WERI-Rb-1 (cell line): ENCODE measurements around the gene WHRN.

ENCODE experiments used
- DNase-seq: peaks from one replicate; pipeline ENCODE4 v3.0.0-alpha.2; 2020
- H3K27ac ChIP-seq: fragments of 250-450 bp; sonication (Bioruptor Pico); 2 replicates; pipeline ENCODE4 v1.5.1; 2020; ENCODE audit warnings: mild to moderate bottlenecking, moderate library complexity
- H3K27me3 ChIP-seq: fragments of 250-450 bp; sonication (Bioruptor Pico); 2 replicates; pipeline ENCODE4 v1.5.1; 2021; ENCODE audit warnings: mild to moderate bottlenecking, low read depth, moderate library complexity; ENCODE audit not compliant: insufficient read depth, severe bottlenecking
- H3K36me3 ChIP-seq: fragments of 250-450 bp; sonication (Bioruptor Pico); 2 replicates; pipeline ENCODE4 v1.5.1; 2020; ENCODE audit warnings: mild to moderate bottlenecking, moderate library complexity
- H3K4me3 ChIP-seq: 2 replicates; pipeline ENCODE4 v1.5.1; 2011; ENCODE audit warnings: low read depth, mild to moderate bottlenecking, control low read depth, low read length
- H3K9me3 ChIP-seq: fragments of 250-450 bp; sonication (Bioruptor Pico); 2 replicates; pipeline ENCODE4 v1.5.1; 2021; ENCODE audit warnings: mild to moderate bottlenecking, moderate library complexity; ENCODE audit not compliant: severe bottlenecking
- CTCF ChIP-seq: IDR thresholded peaks from 2 replicates; pipeline ENCODE4 v1.5.1; 2011; ENCODE audit warnings: low read depth, mild to moderate bottlenecking, control low read depth, inconsistent platforms, low read length

The WHRN gene

GRCh38 chr9:114499528-114499927 is 5.7 kb downstream of the WHRN start:
- TF ChIP-seq CTCF, result no peak
- Histone ChIP-seq H3K9me3 (no peaks in the 10 kb centered on the region), H3K27ac (peak overlapping the region; percentile 50; the same call in 1 of the 2 replicates), H3K36me3 (no peaks in the 10 kb centered on the region), H3K27me3 (no peaks in the 10 kb centered on the region), H3K4me3 (peak overlapping the region; percentile 23)
- peak; percentile 96 for DNase-seq

- Histone ChIP-seq H3K27me3 (no peaks in the 10 kb centered on the region), H3K4me3 (no peak overlapping the region), H3K36me3 (no peaks in the 10 kb centered on the region), H3K9me3 (no peaks in the 10 kb centered on the region), H3K27ac (no peak overlapping the region)
- DNase-seq, result no peak
- TF ChIP-seq CTCF, result no peak
These were observed 7.4 kb downstream of the WHRN start for GRCh38 chr9:114497727-114498382.

DNA sequence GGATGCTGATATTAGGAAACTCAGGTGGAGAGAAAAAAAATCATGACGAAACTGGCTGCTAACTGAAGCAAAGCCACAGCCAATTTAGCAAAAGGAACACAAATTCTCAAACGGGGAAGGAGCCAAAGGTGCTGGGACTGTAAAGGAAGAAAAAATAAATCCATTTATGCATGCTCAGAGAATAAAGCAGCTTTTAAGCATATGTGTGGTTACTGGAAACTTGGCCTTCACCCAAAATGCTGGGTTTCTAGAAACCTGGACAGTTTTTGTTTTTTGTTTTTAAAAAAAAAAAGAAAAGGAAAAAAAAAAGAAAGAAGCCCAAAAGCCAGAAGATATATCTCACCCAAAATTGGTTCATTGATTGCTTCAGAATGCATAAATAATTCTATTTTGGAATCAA is 8.0 kb downstream of the WHRN start:
- TF ChIP-seq CTCF, result no peak
- DNase-seq, result no peak
- H3K27ac ChIP-seq, result no peak overlapping the region
- no peak overlapping the region for H3K4me3 ChIP-seq
- H3K36me3 ChIP-seq, result no peaks in the 10 kb centered on the region
- H3K27me3 ChIP-seq, result no peaks in the 10 kb centered on the region
- no peaks in the 10 kb centered on the region for H3K9me3 ChIP-seq

DNA sequence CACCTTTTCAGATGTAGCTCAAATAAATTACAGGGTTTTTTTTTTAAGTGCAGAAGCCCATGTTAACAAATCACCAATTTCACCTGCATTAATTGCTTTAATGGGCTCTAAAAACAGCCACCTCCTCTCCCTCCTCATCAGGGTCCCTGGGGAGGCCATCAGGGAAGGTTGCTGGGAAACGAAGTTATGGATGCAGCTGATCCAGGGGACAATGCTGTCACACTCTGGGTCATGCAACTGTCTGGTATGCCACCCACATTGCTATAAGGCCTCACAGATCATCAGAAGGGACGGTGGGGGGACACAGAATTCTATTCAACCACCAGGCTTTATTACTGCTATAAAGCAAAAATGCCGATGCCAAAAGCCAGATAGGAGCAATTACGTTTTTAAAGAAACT is 9.3 kb downstream of the WHRN start:
- Histone ChIP-seq H3K4me3 (no peak overlapping the region), H3K27me3 (no peaks in the 10 kb centered on the region), H3K27ac (no peak overlapping the region), H3K36me3 (no peaks in the 10 kb centered on the region), H3K9me3 (no peaks in the 10 kb centered on the region)
- no peak for TF ChIP-seq CTCF
- no peak for DNase-seq

DNA sequence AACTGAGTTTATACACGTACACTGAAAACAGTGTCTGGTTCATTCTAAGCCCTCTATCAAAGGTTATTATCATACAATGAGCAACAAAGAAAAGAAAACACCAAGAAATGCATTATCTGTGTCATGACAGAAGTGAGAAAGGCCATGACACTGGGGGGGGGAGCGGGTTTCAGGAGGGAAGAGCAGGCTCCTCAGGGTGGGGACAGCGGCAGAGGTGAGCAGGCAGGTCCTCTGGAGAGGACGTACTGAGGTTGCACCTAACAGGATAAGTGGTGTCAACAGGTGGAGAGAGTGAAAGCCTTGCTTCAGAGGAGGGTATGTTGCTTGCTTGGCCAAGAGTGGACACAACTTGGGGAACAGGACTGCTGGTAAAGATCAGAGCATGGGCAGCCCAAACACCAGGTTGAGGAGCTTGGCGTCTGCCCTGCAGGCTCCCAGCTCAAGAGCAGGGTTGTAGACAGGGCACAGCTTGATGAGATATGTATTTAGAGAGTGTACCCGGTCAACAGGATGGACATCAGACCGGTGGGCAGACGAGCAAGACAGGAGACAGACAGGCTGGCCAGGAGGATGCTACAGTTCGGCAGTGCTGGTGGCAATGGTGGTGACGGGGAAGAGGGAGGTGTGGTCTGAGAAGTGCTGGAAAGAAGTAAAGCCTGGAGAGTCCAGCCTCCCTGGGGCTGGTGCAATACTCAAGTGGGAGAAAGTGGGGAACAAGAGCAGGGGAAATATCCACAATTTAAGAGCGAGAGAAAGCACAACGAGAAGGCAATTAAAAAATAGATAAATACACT is 10.3 kb downstream of the WHRN start:
- no peak overlapping the region for H3K4me3 ChIP-seq
- H3K27me3 ChIP-seq, result no peaks in the 10 kb centered on the region
- no peak for TF ChIP-seq CTCF
- no peaks in the 10 kb centered on the region for H3K36me3 ChIP-seq
- H3K27ac ChIP-seq, result no peak overlapping the region
- H3K9me3 ChIP-seq, result no peaks in the 10 kb centered on the region
- DNase-seq, result no peak
